DOHH2 (cell line): ENCODE data around the gene IL34.

Source experiments
- EZH2phosphoT487 ChIP-seq: fragments of 200-600 bp; sonication (generic); IDR thresholded peaks from 2 replicates; pipeline ENCODE4 v1.6.1; 2017; ENCODE audit warnings: borderline replicate concordance, mild to moderate bottlenecking, antibody characterized with exemption, low read length, moderate library complexity, mixed read lengths
- TF ChIP-seq, protein P1 (sequence below): fragments of 200-600 bp; sonication (generic); IDR thresholded peaks from one replicate; pipeline ENCODE4 v1.5.1; 2014; ENCODE audit warnings: antibody characterized with exemption, mild to moderate bottlenecking, low read depth, low read length; ENCODE audit not compliant: poor library complexity, severe bottlenecking

DNA sequence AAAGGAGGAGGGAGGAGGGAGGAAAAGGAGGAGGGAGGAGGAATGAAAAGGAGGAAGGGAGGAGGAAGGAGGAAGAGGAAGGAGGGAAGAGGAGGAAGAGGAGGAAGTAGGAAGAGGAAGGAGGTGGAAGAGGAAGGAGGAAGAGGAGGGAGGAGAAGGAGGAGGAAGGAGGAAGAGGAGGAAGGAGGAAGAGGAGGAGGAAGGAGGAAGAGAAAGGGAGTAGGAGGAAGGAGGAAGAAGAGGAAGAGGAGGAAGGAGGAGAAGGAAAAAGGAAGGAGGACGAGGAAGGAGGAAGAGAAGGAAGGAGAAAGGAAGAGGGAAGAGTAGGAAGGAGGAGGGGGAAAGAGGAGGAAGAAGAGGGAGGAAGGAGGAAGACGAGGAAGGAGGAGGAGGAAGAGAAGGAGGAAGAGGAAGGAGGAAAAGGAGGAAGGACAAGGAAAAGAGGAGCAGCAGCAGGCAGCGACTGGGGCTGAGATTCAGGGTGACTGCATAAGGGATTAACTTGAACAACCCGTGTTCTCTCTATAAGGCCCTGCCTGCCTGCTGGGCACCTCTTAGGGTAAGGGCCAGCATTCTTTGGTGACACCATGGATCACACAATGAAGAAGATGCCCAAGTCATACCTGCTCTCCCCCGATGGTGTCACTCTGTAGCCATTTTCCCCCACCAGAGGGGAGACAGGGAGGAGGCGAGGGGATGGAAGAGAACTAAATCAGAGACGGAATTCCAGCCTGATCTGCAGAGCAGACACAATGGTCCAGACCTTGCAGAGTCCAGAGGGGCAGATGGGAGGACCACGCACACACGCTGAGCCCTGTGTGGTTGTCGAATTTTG, 1.4 kb upstream of the IL34 start:
- TF ChIP-seq, protein P1, sequence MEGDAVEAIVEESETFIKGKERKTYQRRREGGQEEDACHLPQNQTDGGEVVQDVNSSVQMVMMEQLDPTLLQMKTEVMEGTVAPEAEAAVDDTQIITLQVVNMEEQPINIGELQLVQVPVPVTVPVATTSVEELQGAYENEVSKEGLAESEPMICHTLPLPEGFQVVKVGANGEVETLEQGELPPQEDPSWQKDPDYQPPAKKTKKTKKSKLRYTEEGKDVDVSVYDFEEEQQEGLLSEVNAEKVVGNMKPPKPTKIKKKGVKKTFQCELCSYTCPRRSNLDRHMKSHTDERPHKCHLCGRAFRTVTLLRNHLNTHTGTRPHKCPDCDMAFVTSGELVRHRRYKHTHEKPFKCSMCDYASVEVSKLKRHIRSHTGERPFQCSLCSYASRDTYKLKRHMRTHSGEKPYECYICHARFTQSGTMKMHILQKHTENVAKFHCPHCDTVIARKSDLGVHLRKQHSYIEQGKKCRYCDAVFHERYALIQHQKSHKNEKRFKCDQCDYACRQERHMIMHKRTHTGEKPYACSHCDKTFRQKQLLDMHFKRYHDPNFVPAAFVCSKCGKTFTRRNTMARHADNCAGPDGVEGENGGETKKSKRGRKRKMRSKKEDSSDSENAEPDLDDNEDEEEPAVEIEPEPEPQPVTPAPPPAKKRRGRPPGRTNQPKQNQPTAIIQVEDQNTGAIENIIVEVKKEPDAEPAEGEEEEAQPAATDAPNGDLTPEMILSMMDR, result no peak
- TF ChIP-seq EZH2phosphoT487, result no peak
